Stimulated activated CD8-positive, alpha-beta memory T cell treated with anti-CD3 and anti-CD28 coated beads, Interleukin-15, amount 100 ng/mL, for 48 hours (primary cell): Measurements from ENCODE around the gene FGF13.

Experiments used
- DNase-seq, 2 donors: peaks; one replicate each; pipeline ENCODE4 v3.0.0-alpha.2; 2020; ENCODE audit warnings: low read depth in 2 of 2

The FGF13 gene

DNA sequence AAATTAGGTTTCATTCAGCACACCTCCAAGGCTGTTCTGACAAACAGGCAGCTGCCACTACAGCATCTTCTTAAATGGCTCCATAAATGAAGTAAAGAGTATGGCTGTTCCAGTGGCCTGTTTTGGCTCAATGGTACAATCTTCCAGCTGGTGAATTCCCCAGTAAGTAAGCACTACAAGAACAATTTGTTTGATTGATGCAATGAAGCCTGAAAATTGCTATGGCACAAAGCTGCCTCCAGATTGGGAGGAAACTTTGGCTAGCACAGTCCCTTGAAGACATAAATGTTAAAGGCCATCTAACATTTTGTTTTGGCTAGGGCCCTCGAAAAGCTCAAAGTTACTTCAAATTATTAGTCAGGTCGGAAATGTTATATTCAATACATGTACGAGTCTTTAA, 47.5 kb downstream of the FGF13 start:
- no peak for DNase-seq

DNA sequence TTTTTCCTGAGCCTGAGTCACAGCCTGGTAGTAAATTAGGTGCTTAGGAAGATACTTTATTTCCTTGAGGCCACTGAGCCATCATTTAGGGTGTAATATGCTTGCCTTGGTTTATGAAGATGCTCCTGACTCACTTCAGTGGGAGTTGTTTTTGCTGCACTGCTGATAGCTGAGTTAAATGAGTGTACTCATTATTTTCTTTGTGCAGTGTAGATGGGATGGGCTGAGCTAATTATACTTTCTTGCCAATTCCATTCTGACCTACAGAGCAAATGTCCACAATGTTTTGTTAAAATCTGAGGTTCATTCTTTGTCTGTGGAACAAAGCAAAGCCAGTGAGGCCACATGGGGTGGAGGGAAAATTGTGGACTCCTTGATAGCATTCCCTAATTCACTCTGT, 60.0 kb downstream of the FGF13 start:
- no peak for DNase-seq

DNA sequence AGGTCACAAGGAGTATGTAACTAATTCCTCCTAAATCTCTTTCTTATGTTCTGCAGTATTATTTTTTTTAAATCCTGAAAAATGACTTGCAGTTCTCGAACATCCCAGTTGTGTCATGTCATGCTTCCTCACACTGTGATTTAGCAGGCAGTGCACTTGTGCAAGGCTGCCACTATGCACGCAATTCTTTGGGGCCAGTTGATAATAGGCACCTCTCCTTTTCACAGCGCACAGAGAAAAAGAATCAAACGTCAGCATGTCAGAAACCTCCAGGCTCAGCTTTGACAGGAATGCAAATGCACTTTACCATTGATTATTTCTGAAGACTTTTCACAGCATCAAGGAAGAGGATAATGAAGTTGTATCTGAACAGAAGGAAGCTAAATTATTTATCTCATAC, 62.9 kb downstream of the FGF13 start:
- DNase-seq = no peak

DNA sequence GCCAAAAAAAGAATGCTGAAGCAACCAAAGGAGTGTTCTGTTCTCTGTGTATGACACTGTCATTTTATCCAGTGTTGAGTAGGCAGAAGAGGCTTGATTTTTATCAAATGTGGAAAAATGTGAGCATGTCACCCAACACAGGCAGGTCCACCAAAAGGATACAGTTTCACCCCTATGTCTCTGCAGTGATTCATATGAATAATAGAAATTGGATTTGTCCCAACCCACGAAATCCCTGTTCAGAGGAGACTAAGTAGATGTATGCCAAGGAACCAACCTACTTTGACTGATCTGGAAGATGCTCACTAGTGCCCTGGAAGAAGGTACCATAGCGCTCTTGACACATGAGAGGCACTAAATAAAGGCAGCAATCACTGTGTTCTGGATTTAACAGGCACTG, 72.5 kb downstream of the FGF13 start:
- no peak for DNase-seq
